HepG2 (cell line): Measurements from ENCODE around the gene SLC34A3. TPM values are rescaled to one million over a fixed set of nuclear protein-coding genes. Genes with fewer than 3 reads are reported as not detected.
A peak's percentile ranks its signal among the peaks of the same experiment; 100 is the strongest.

Source experiments
- ELF1 ChIP-seq: sonication (generic); formaldehyde crosslinking; IDR thresholded peaks from 2 replicates; pipeline ENCODE4 v1.4.0; 2020; ENCODE audit warnings: missing genetic modification reagents
- NCOR1 ChIP-seq: fragments of 200-600 bp; sonication (generic); IDR thresholded peaks from 2 replicates; pipeline ENCODE4 v1.7.0; 2017; ENCODE audit warnings: antibody characterized with exemption, low read length, borderline replicate concordance
- NR2C2 ChIP-seq: sonication (generic); formaldehyde crosslinking; IDR thresholded peaks from 2 replicates; pipeline ENCODE4 v1.4.0; 2020; ENCODE audit warnings: missing genetic modification reagents, mild to moderate bottlenecking, moderate library complexity, borderline replicate concordance
- PHB2 ChIP-seq: fragments of 450-650 bp; IDR thresholded peaks from 2 replicates; pipeline ENCODE4 v1.6.1; 2018; ENCODE audit not compliant: partially characterized antibody
- PPARG ChIP-seq: conservative IDR thresholded peaks from 2 replicates; pipeline ENCODE4 v1.6.1; 2016; ENCODE audit warnings: missing biosample characterization, missing genetic modification reagents
- RFX1 ChIP-seq: fragments of 450-650 bp; IDR thresholded peaks from 2 replicates; pipeline ENCODE4 v1.6.1; 2017
- SOX6 ChIP-seq, 2 experiments: fragments of 450-650 bp in 1 of 2; sonication (generic) in 1 of 2; formaldehyde crosslinking in 1 of 2; IDR thresholded peaks; 2 replicates each; pipeline versions ENCODE4 v1.4.0 to v1.6.1; 2017 to 2020; ENCODE audit warnings: antibody characterized with exemption in 1 of 2, mild to moderate bottlenecking in 1 of 2, missing genetic modification reagents in 1 of 2
- TBP ChIP-seq: sonication (generic); formaldehyde crosslinking; IDR thresholded peaks from 2 replicates; pipeline ENCODE4 v1.5.0; 2020; ENCODE audit warnings: missing genetic modification reagents
- TFDP1 ChIP-seq: IDR thresholded peaks from 2 replicates; pipeline ENCODE4 v1.6.1; 2016; ENCODE audit warnings: missing compliant biosample characterization, missing genetic modification reagents, borderline replicate concordance
- ZBTB4 ChIP-seq: sonication (generic); formaldehyde crosslinking; IDR thresholded peaks from 2 replicates; pipeline ENCODE4 v1.4.0; 2020; ENCODE audit warnings: missing genetic modification reagents, mild to moderate bottlenecking, borderline replicate concordance
- ZFP90 ChIP-seq: sonication (generic); formaldehyde crosslinking; IDR thresholded peaks from 2 replicates; pipeline ENCODE4 v1.8.0; 2022; ENCODE audit warnings: missing genetic modification reagents, mild to moderate bottlenecking, inconsistent platforms, borderline replicate concordance
- ZNF234 ChIP-seq: sonication (generic); formaldehyde crosslinking; conservative IDR thresholded peaks from 2 replicates; pipeline ENCODE4 v1.5.1; 2020; ENCODE audit warnings: mild to moderate bottlenecking, missing genetic modification reagents
- ZNF251 ChIP-seq: sonication (generic); formaldehyde crosslinking; IDR thresholded peaks from 2 replicates; pipeline ENCODE4 v1.9.0; 2021; ENCODE audit warnings: mild to moderate bottlenecking, missing genetic modification reagents
- ZNF260 ChIP-seq: sonication (generic); formaldehyde crosslinking; IDR thresholded peaks from 2 replicates; pipeline ENCODE4 v1.4.0; 2020; ENCODE audit warnings: missing genetic modification reagents, low read depth, mild to moderate bottlenecking, borderline replicate concordance
- ZNF646 ChIP-seq: sonication (generic); formaldehyde crosslinking; IDR thresholded peaks from 2 replicates; pipeline ENCODE4 v1.9.0; 2021; ENCODE audit warnings: mild to moderate bottlenecking, missing genetic modification reagents
- ZNF678 ChIP-seq: sonication (generic); formaldehyde crosslinking; IDR thresholded peaks from 2 replicates; pipeline ENCODE4 v1.4.0; 2020; ENCODE audit warnings: mild to moderate bottlenecking, missing genetic modification reagents
- polyA plus RNA-seq, 8 experiments: library from polyadenylated mRNA; depleted of rRNA in 3 of 8; stranded (reverse) in 7 of 8; unstranded in 1 of 8; fragments of >200 nt; fragmentation: Illumina TruSeq in 4 of 8; extraction: Trizol in 4 of 8; gene quantifications; 2 replicates each; pipeline versions ENCODE4 v1.2.1 to v1.2.3, GENCODE V29; 2011 to 2016; ENCODE audit warnings: low read depth in 4 of 8, missing spikeins in 1 of 8, mixed read lengths in 1 of 8; ENCODE audit not compliant: insufficient read depth in 1 of 8
- total RNA-seq, 5 experiments: library from RNA; depleted of rRNA; stranded (reverse); fragments of >200 nt; fragmentation: Illumina TruSeq; extraction: Trizol; gene quantifications; 2 replicates each; pipeline ENCODE4 v1.2.3, GENCODE V29; 2016; ENCODE audit warnings: low read depth in 1 of 5

Gene SLC34A3
- total and polyA plus RNA-seq, 2 of the 13 experiments (the other 11 are each of a cell fraction or from before 2014, with no cell fraction given) = 0.07 to 1.0 TPM

GRCh38 chr9:137223078-137223970, 7.4 kb upstream of the SLC34A3 start (continued):
- TF ChIP-seq ZNF646 (CRISPR knock-in tag) (no peak), TFDP1 (CRISPR knock-in tag) (no peak), ZNF260 (CRISPR knock-in tag) (no peak), RFX1 (no peak), ZBTB4 (no peak), ZFP90 (no peak), PPARG (CRISPR knock-in tag) (no peak), ZNF251 (CRISPR knock-in tag) (no peak), PHB2 (no peak), NCOR1 (no peak), SOX6 (IDR thresholded peaks at IDR 0.05) (no peak), SOX6 (CRISPR knock-in tag; IDR thresholded peaks at IDR 0.05) (no peak), NR2C2 (CRISPR knock-in tag) (peak; percentile 40; the same call in 1 of the 2 replicates), ELF1 (CRISPR knock-in tag) (peak; percentile 73), ZNF678 (0 out of 2 replicates have a peak, but pooled peaks have one; percentile 49), TBP (CRISPR knock-in tag) (no peak), ZNF234 (CRISPR knock-in tag) (no peak)
